Fibroblast of villous mesenchyme (primary cell): ENCODE measurements around the gene RHOBTB3. TPM values are rescaled to one million over a fixed set of nuclear protein-coding genes. Genes with fewer than 3 reads are reported as not detected.

ENCODE experiments used
- DNase-seq: peaks from one replicate; pipeline ENCODE4 v3.0.0-alpha.2; 2010; ENCODE audit warnings: low read depth
- H3K4me3 ChIP-seq: 2 replicates; pipeline ENCODE4 v1.5.1; 2011; ENCODE audit warnings: low read depth, mild to moderate bottlenecking, low read length
- total RNA-seq: library from RNA; depleted of rRNA; stranded (reverse); fragments of >200 nt; gene quantifications from 2 replicates; pipeline ENCODE4 v1.2.3, GENCODE V29; 2012
- TF ChIP-seq, protein P1 (sequence below): IDR thresholded peaks from 2 replicates; pipeline ENCODE4 v1.5.1; 2012; ENCODE audit warnings: low read depth, mild to moderate bottlenecking, low read length; ENCODE audit not compliant: insufficient read depth

The RHOBTB3 gene
- total RNA-seq, 1 donor, result 720 TPM

DNA sequence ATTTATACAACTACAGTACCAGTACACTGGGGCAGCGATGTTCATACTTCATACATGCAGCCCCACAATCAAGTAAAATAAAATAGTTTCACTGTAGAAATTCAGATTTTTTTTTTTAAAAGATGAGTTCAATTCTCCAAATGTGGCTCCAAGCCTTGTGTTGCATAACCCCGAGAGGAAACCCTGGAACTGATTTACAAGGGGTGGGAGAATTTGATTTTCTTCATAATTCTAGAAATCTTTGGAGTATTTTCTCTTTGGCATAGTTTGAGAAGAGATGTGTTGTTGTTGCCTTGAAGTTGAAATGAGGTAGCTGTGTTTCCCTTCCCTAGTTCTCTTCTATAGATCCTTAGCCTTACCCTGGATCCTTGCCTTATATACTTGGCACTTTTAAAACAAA is 3.1 kb downstream of the RHOBTB3 start:
- peak overlapping the region; percentile 77 for H3K4me3 ChIP-seq
- no peak for DNase-seq
- TF ChIP-seq, protein P1, sequence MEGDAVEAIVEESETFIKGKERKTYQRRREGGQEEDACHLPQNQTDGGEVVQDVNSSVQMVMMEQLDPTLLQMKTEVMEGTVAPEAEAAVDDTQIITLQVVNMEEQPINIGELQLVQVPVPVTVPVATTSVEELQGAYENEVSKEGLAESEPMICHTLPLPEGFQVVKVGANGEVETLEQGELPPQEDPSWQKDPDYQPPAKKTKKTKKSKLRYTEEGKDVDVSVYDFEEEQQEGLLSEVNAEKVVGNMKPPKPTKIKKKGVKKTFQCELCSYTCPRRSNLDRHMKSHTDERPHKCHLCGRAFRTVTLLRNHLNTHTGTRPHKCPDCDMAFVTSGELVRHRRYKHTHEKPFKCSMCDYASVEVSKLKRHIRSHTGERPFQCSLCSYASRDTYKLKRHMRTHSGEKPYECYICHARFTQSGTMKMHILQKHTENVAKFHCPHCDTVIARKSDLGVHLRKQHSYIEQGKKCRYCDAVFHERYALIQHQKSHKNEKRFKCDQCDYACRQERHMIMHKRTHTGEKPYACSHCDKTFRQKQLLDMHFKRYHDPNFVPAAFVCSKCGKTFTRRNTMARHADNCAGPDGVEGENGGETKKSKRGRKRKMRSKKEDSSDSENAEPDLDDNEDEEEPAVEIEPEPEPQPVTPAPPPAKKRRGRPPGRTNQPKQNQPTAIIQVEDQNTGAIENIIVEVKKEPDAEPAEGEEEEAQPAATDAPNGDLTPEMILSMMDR, result no peak

DNA sequence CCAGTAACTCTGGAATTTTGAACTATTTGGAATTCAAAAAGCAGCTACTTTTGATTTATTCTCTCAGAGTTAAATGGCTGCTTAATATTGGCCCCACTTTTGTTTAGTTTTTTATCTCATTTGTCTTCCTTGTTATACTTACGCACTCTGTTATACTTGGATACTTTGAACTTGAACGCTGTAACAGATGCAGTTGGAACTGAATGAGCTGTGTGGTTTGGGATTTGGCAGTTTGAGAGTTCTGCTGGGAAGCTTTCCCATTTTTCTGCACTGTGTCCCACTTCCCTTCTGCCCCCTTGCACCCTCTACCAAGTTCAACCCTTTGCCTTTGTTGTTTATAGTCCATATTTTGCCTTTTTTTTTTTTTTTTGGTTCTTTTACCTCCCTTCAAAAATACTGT is 3.8 kb downstream of the RHOBTB3 start:
- peak overlapping the region; percentile 77 for H3K4me3 ChIP-seq
- TF ChIP-seq, protein P1, result no peak

DNA sequence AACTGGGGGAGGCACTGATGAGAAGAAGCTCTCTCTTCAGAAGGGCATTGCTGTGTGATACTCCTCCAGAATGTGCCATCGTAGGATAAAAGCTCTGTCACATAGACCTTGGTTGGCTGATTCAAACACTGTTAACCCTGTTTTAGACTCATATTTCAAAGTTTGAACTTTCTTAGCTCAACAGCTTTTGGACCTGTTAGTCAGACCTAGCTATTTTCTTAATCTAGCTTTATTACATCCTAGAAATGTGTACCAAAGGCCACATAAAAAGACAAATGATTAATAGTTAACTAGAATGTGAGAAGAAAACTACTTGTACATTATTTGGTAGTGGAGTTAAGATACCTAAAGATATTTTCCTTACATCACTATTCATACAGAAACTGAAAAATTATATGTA is 4.3 kb downstream of the RHOBTB3 start:
- no peak for DNase-seq
- TF ChIP-seq, protein P1, result no peak
- peak overlapping the region; percentile 77 for H3K4me3 ChIP-seq

More for the DNA sequence above, 3.8 kb downstream of the RHOBTB3 start:
- DNase-seq, result no peak

DNA sequence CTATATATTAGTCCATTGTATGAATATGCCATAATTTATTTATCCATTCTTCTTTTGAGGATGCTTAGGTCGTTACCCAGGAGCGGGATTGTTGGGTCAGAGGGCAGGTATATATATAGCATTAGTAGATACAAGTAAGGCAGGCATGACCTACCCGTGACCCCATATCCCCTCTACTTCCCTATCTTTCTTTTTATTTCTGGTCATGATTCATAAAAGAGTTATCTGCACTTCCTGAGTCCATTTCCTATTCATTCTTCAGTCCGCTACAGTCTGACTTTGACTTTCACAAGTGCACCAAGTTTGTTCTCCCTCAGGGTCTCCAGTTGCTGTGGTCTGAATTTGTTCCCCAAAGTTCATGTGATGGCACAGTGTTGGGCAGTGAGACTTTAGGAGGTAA is 6.9 kb downstream of the RHOBTB3 start:
- DNase-seq, result no peak
- no peak overlapping the region for H3K4me3 ChIP-seq
- TF ChIP-seq, protein P1, result no peak

DNA sequence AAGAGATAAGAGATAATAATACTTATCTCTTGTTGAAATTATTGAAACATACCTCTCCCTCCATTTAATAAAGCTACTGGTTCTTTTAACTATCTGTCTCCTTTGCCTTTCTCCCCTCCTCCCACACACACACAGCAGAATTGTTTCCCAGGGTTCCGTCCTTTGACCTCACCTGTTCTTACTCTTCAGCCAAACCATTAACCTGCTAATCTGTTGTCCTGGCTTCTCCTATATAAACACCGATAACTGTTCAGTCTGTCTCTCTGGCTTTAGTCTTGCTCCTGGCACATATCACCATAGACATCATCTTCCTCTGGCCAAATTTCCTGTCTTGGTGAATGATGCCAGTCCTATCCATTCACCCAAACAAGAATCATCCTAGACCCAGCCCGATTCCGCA is 7.7 kb downstream of the RHOBTB3 start:
- DNase-seq, result no peak
- H3K4me3 ChIP-seq, result no peak overlapping the region
- TF ChIP-seq, protein P1, result no peak

DNA sequence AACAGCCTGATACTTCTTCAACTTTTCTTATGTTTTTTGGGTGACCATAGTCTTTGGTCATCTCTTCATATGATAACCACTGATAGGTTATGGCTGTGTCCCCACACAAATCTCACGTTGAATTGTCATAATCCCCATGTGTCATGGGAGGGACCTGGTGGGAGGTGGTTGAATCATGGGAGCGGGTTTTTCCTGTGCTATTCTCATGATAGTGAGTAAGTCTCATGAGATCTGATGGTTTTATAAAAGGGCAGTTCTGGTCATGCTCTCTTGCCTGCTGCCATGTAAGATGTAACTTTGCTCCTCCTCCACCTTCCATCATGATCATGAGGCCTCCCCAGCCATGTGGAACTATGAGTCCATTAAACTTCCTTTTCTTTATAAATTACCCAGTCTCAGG is 8.7 kb downstream of the RHOBTB3 start:
- H3K4me3 ChIP-seq, result no peak overlapping the region
- DNase-seq, result no peak
- TF ChIP-seq, protein P1, result no peak

DNA sequence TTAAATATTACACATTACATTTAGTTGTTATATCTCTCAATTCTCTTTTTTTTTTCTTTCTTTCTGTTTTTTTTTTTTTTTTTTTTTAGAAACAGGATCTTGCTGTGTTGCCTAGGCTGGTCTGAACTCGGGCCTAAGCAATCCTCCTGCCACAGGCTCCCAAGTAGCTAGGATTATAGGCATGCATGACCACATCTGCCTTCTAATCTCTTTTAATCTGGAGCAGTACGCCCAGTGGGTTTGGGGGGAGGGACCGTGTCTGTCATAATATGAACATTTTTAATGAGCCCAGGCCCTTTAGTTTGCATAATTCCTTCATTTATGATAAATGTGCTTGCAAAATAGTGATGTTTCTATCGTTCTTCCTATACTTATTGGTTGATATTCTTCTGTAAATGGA is 10.3 kb downstream of the RHOBTB3 start:
- DNase-seq, result no peak
- TF ChIP-seq, protein P1, result no peak
- no peak overlapping the region for H3K4me3 ChIP-seq
